ENCODE results near the gene MZB1. TPM values are rescaled to one million over a fixed set of nuclear protein-coding genes. Genes with fewer than 3 reads are reported as not detected.

Gene MZB1
- 1 to 10 TPM; 1.3 to 2.9 (median 2.8) TPM for polyA plus RNA-seq

GRCh38 chr5:139389701-139390638, at the start of gene MZB1:
MZB1 (minus strand) TSS chr5:139389913; CDS start chr5:139389856, 57 bp downstream.
- H3K4me3 Mint-ChIP-seq, result peak within 1 kb of the TSS; percentile 55 to 84 (median 77)
- H3K27ac Mint-ChIP-seq, result peak within 1 kb of the TSS; percentile 86 to 96 (median 92)
- peaks cover 56 to 67% of the 10 kb centered on the region in 2 donors for H3K4me1 Mint-ChIP-seq
- H3K36me3 Mint-ChIP-seq, result no peaks in the 10 kb centered on the region
- peaks cover 13 to 17% (median 17%) of the 10 kb centered on the region in 3 donors for H3K27me3 Mint-ChIP-seq (ENCODE audit: low read depth in 3 of 3)
- H3K9me3 Mint-ChIP-seq, result no peaks in the 10 kb centered on the region
- peak; percentile 85 to 91 (median 89) for DNase-seq

GRCh38 chr5:139439013-139439903, 49.5 kb upstream of the MZB1 start, which contains the start of gene DNAJC18:
DNAJC18 (minus strand) TSS chr5:139439525; CDS start chr5:139439445, 80 bp downstream.
- no peaks in the 10 kb centered on the region for H3K9me3 Mint-ChIP-seq
- H3K27ac Mint-ChIP-seq, result peak within 1 kb of the TSS; percentile 92 to 99 (median 95)
- peaks cover 0 to 4% (median 0%) of the 10 kb centered on the region in 3 donors for H3K36me3 Mint-ChIP-seq
- H3K27me3 Mint-ChIP-seq (ENCODE audit: low read depth in 3 of 3), result peaks cover 0 to 4% (median 2%) of the 10 kb centered on the region in 3 donors
- H3K4me1 Mint-ChIP-seq, result peaks cover 18 to 21% of the 10 kb centered on the region in 2 donors
- DNase-seq, result peak; percentile 77 to 80 (median 79)
- H3K4me3 Mint-ChIP-seq, result peak within 1 kb of the TSS; percentile 95 to 99 (median 97)

GRCh38 chr5:139438707-139439012, 48.9 kb upstream of the MZB1 start:
- Mint-ChIP-seq H3K4me1 (peaks cover 18 to 21% of the 10 kb centered on the region in 2 donors), H3K4me3 (peak overlapping the region; percentile 95 to 99 (median 97)), H3K36me3 (peaks cover 0 to 4% (median 0%) of the 10 kb centered on the region in 3 donors), H3K27me3 (ENCODE audit: low read depth in 3 of 3) (peaks cover 0 to 4% (median 2%) of the 10 kb centered on the region in 3 donors), H3K27ac (peak overlapping the region; percentile 28 to 95 (median 48)), H3K9me3 (no peaks in the 10 kb centered on the region)
- no peak for DNase-seq

GRCh38 chr5:139435676-139436075, 46.0 kb upstream of the MZB1 start:
- Mint-ChIP-seq H3K9me3 (no peaks in the 10 kb centered on the region), H3K4me1 (peaks cover 18 to 21% of the 10 kb centered on the region in 2 donors), H3K4me3 (no peak overlapping the region), H3K36me3 (peaks cover 0 to 5% (median 4%) of the 10 kb centered on the region in 3 donors), H3K27ac (no peak overlapping the region), H3K27me3 (ENCODE audit: low read depth in 3 of 3) (peaks cover 0 to 4% (median 0%) of the 10 kb centered on the region in 3 donors)
- DNase-seq, result no peak

GRCh38 chr5:139431706-139432105, 42.0 kb upstream of the MZB1 start:
- H3K4me3 Mint-ChIP-seq, result no peak overlapping the region
- DNase-seq, result no peak
- H3K27me3 Mint-ChIP-seq (ENCODE audit: low read depth in 3 of 3), result no peaks in the 10 kb centered on the region

GRCh38 chr5:139430015-139430414, 40.3 kb upstream of the MZB1 start:
- Mint-ChIP-seq H3K4me1 (no peaks in the 10 kb centered on the region), H3K36me3 (peaks cover 6 to 26% (median 19%) of the 10 kb centered on the region in 3 donors), H3K4me3 (no peak overlapping the region), H3K27ac (no peak overlapping the region), H3K9me3 (no peaks in the 10 kb centered on the region), H3K27me3 (ENCODE audit: low read depth in 3 of 3) (no peaks in the 10 kb centered on the region)
- DNase-seq, result no peak

More at GRCh38 chr5:139431706-139432105, 42.0 kb upstream of the MZB1 start:
- H3K9me3 Mint-ChIP-seq, result no peaks in the 10 kb centered on the region
- peaks cover 0 to 19% (median 16%) of the 10 kb centered on the region in 3 donors for H3K36me3 Mint-ChIP-seq
- H3K4me1 Mint-ChIP-seq, result no peaks in the 10 kb centered on the region
- H3K27ac Mint-ChIP-seq, result no peak overlapping the region

GRCh38 chr5:139426203-139426885, 36.6 kb upstream of the MZB1 start:
- peaks cover 12 to 40% (median 31%) of the 10 kb centered on the region in 3 donors for H3K36me3 Mint-ChIP-seq
- H3K27ac Mint-ChIP-seq, result no peak overlapping the region
- DNase-seq, result no peak
- no peaks in the 10 kb centered on the region for H3K27me3 Mint-ChIP-seq (ENCODE audit: low read depth in 3 of 3)
- H3K4me1 Mint-ChIP-seq, result peaks cover 4 to 7% of the 10 kb centered on the region in 2 donors
- H3K4me3 Mint-ChIP-seq, result no peak overlapping the region
- no peaks in the 10 kb centered on the region for H3K9me3 Mint-ChIP-seq

GRCh38 chr5:139425497-139425896, 35.8 kb upstream of the MZB1 start:
- no peaks in the 10 kb centered on the region for H3K27me3 Mint-ChIP-seq (ENCODE audit: low read depth in 3 of 3)
- H3K4me3 Mint-ChIP-seq, result no peak overlapping the region
- peaks cover 12 to 40% (median 27%) of the 10 kb centered on the region in 3 donors for H3K36me3 Mint-ChIP-seq
- peaks cover 4 to 7% of the 10 kb centered on the region in 2 donors for H3K4me1 Mint-ChIP-seq
- H3K9me3 Mint-ChIP-seq, result no peaks in the 10 kb centered on the region
- no peak for DNase-seq
- no peak overlapping the region for H3K27ac Mint-ChIP-seq

GRCh38 chr5:139422307-139422893, 32.7 kb upstream of the MZB1 start:
- H3K36me3 Mint-ChIP-seq, result peaks cover 12 to 45% (median 30%) of the 10 kb centered on the region in 3 donors
- no peaks in the 10 kb centered on the region for H3K27me3 Mint-ChIP-seq (ENCODE audit: low read depth in 3 of 3)
- no peaks in the 10 kb centered on the region for H3K9me3 Mint-ChIP-seq
- peak; percentile 69 to 77 (median 71) for DNase-seq
- H3K4me3 Mint-ChIP-seq, result no peak overlapping the region
- peak overlapping the region in 1 of 6 donors; percentile 77 for H3K27ac Mint-ChIP-seq
- peaks cover 4 to 7% of the 10 kb centered on the region in 2 donors for H3K4me1 Mint-ChIP-seq

GRCh38 chr5:139419226-139420192, 29.8 kb upstream of the MZB1 start:
- DNase-seq, result no peak
- peaks cover 5 to 31% (median 27%) of the 10 kb centered on the region in 3 donors for H3K36me3 Mint-ChIP-seq
- H3K9me3 Mint-ChIP-seq, result no peaks in the 10 kb centered on the region
- peak overlapping the region in 2 of 6 donors; percentile 22 to 58 for H3K27ac Mint-ChIP-seq
- peaks cover 4 to 7% of the 10 kb centered on the region in 2 donors for H3K4me1 Mint-ChIP-seq
- no peaks in the 10 kb centered on the region for H3K27me3 Mint-ChIP-seq (ENCODE audit: low read depth in 3 of 3)
- H3K4me3 Mint-ChIP-seq, result no peak overlapping the region

GRCh38 chr5:139418793-139419192, 29.1 kb upstream of the MZB1 start:
- H3K36me3 Mint-ChIP-seq, result peaks cover 5 to 29% (median 21%) of the 10 kb centered on the region in 3 donors
- H3K27me3 Mint-ChIP-seq (ENCODE audit: low read depth in 3 of 3), result no peaks in the 10 kb centered on the region
- H3K4me1 Mint-ChIP-seq, result peaks cover 4 to 7% of the 10 kb centered on the region in 2 donors
- H3K27ac Mint-ChIP-seq, result no peak overlapping the region
- no peak for DNase-seq
- no peak overlapping the region for H3K4me3 Mint-ChIP-seq
- H3K9me3 Mint-ChIP-seq, result no peaks in the 10 kb centered on the region

GRCh38 chr5:139417214-139417613, 27.5 kb upstream of the MZB1 start:
- H3K4me1 Mint-ChIP-seq, result peaks cover under 1 to 3% of the 10 kb centered on the region in 2 donors
- no peaks in the 10 kb centered on the region for H3K27me3 Mint-ChIP-seq (ENCODE audit: low read depth in 3 of 3)
- no peak overlapping the region for H3K4me3 Mint-ChIP-seq
- H3K27ac Mint-ChIP-seq, result no peak overlapping the region
- H3K9me3 Mint-ChIP-seq, result no peaks in the 10 kb centered on the region
- peaks cover 2 to 28% (median 19%) of the 10 kb centered on the region in 3 donors for H3K36me3 Mint-ChIP-seq
- DNase-seq, result no peak
